NT2/D1 (cell line): Measurements from ENCODE around the gene PLCD1.

Source experiments
- YY1 ChIP-seq: IDR thresholded peaks from 2 replicates; pipeline ENCODE4 v1.6.1; 2011; ENCODE audit not compliant: insufficient read length, insufficient read depth
- ZNF274 ChIP-seq: IDR thresholded peaks from 2 replicates; pipeline ENCODE4 v1.6.1; 2011; ENCODE audit warnings: mild to moderate bottlenecking, low read depth, low read length

DNA sequence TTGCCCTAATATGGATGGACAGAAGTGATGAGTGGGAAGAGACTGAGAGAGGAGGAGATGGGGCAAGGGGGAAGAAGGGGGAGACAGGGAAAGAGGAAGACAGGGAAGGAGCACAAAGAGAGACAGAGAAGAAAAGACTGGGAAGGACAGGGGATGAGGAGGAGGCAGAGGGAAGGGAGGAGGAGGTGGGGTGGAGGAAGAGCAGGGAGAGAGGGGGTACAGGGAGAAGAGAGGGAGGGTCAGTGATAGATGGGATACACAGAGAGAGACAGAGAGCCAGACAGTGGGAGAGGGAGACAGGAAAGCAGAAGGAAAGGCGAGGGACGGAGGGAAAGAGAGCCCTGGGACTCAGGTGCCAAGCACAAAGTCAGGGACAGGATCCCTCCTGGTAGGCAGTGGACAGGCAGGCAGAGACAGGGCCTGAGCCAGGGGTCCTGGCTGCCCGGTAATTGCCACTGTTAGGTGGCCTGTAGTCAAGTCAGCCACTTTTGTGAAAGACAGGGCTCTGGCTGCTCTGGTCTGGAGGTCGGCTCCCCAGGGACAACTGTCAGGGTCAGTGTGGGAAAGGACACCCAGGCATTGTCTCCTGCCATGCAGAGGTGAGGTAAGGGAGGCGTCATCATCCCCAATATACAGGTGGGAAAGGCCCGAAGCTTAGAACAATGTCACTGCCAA is 29.1 kb downstream of the PLCD1 start:
- TF ChIP-seq YY1 (no peak), ZNF274 (no peak)
